NT2/D1 (cell line): ENCODE measurements around the gene ANTXRL.

Experiments used
- YY1 ChIP-seq: IDR thresholded peaks from 2 replicates; pipeline ENCODE4 v1.6.1; 2011; ENCODE audit not compliant: insufficient read length, insufficient read depth
- ZNF274 ChIP-seq: IDR thresholded peaks from 2 replicates; pipeline ENCODE4 v1.6.1; 2011; ENCODE audit warnings: mild to moderate bottlenecking, low read depth, low read length

- no peak for TF ChIP-seq YY1
- no peak for TF ChIP-seq ZNF274
These were observed 34.6 kb upstream of the ANTXRL start for GRCh38 chr10:46251857-46252847.
